Measurements from ENCODE around the gene CLMN. TPM values are rescaled to one million over a fixed set of nuclear protein-coding genes. Genes with fewer than 3 reads are reported as not detected.

The CLMN gene
- total and polyA plus RNA-seq, 2 of the 4 experiments (the other 2 are of a cell fraction): 0.10 to 0.18 TPM

- no peaks in the 10 kb centered on the region for H4K20me1 ChIP-seq (ENCODE audit: insufficient read depth, low read length)
- H3K79me1 ChIP-seq (ENCODE audit: low read depth in 1 of 2, low read length in 2 of 2): no peaks in the 10 kb centered on the region
- H3K27me3 ChIP-seq (ENCODE audit: control insufficient read depth, insufficient read depth, low read length): no peaks in the 10 kb centered on the region
- no peak overlapping the region for H2AFZ ChIP-seq (replicated peaks; ENCODE audit: low read length, poor library complexity)
- no peak overlapping the region for H2BK15ac ChIP-seq (ENCODE audit: low read depth, low read length)
- no peaks in the 10 kb centered on the region for H3K9me3 ChIP-seq (ENCODE audit: control insufficient read depth, insufficient read depth, low read length)
- H4K8ac ChIP-seq (ENCODE audit: low read depth in 2 of 2, low read length in 2 of 2): no peak overlapping the region
- H3K18ac ChIP-seq (ENCODE audit: low read depth, low read length): no peak overlapping the region
- ATAC-seq (ENCODE audit: low read depth) (no peak), DNase-seq (no peak)
- in situ Hi-C loops (cut with MboI; ENCODE audit: low sequenced_read_pairs): no loop called here
- H4K5ac ChIP-seq (ENCODE audit: low read depth, low read length): no peak overlapping the region
- no peaks in the 10 kb centered on the region for H3K9me1 ChIP-seq (ENCODE audit: insufficient read depth, low read length)
- intact Hi-C loops (cut with micrococcal nuclease): loop anchor here (10.0 kb wide), 1 partner anchor 313 kb away; the partner anchor contains the start of gene GLRX5
- H3K36me3 ChIP-seq (ENCODE audit: control insufficient read depth, insufficient read depth, low read length): no peaks in the 10 kb centered on the region
- H3K4ac ChIP-seq (ENCODE audit: low read depth, low read length): no peak overlapping the region
- POLR2A ChIA-PET (ENCODE audit: unreplicated experiment): no interaction called here
- CTCF ChIA-PET: no interaction called here
- no peak overlapping the region for H3K56ac ChIP-seq (ENCODE audit: extremely low read depth, insufficient read depth, low read length)
- no peak overlapping the region for H3K4me2 ChIP-seq (ENCODE audit: low read depth, low read length)
- no peak overlapping the region for H4K91ac ChIP-seq (ENCODE audit: insufficient read depth, low read depth, low read length)
- H2BK120ac ChIP-seq (ENCODE audit: low read depth, low read length): no peak overlapping the region
- no TSS peak for BruUV-seq (replicated peaks)
- H3K27ac ChIP-seq (ENCODE audit: insufficient read depth, low read length): no peak overlapping the region
- no peak for TF ChIP-seq RCOR1 (IDR thresholded peaks at IDR 0.05; ENCODE audit: insufficient replicate concordance, low read length)
- TF ChIP-seq BHLHE40 (IDR thresholded peaks at IDR 0.05; ENCODE audit: low read depth, low read length): no peak
- TF ChIP-seq CTCF (conservative IDR thresholded peaks at IDR 0.05; ENCODE audit: low read depth, low read length): no peak
- no peak for TF ChIP-seq CEBPB (IDR thresholded peaks at IDR 0.05; ENCODE audit: low read depth, low read length)
- no peak for TF ChIP-seq MAFK (IDR thresholded peaks at IDR 0.05; ENCODE audit: low read depth, low read length)
- no peak overlapping the region for H3K4me3 ChIP-seq (ENCODE audit: insufficient read depth, low read depth, low read length)
- H3K4me1 ChIP-seq (ENCODE audit: control insufficient read depth, insufficient read depth, low read length): peaks cover 2% of the 10 kb centered on the region; the same call in 1 of the 2 replicates
- H2BK5ac ChIP-seq (ENCODE audit: low read depth, low read length, poor library complexity, severe bottlenecking): no peak overlapping the region
- H2AK5ac ChIP-seq (ENCODE audit: low read depth, low read length): no peak overlapping the region
- no peak overlapping the region for H2AK9ac ChIP-seq (replicated peaks; ENCODE audit: low read depth, low read length, poor library complexity)
- no peak overlapping the region for H3K9ac ChIP-seq (ENCODE audit: low read depth, low read length)
- WGBS, 2 experiments (ENCODE audit: extremely low coverage in 2 of 2, insufficient read length in 1 of 2): 100% methylated on average over 1 of the region's 12 CpGs; no CpG with 5 or more reads in 1 of the 2 experiments
- dilution Hi-C loops (cut with HindIII; ENCODE audit: low sequenced_read_pairs, unreplicated experiment): no loop called here
- H3K14ac ChIP-seq (replicated peaks; ENCODE audit: low read depth, low read length): no peak overlapping the region
- H2BK20ac ChIP-seq (ENCODE audit: low read depth, low read length): no peak overlapping the region
- no peak overlapping the region for H3K23ac ChIP-seq (ENCODE audit: low read depth, low read length)
Observed at GRCh38 chr14:95221531-95221930, 98.2 kb downstream of the CLMN start.

All from IMR-90 (cell line).